NB4 (cell line): ENCODE measurements around the gene AGAP1.
A peak's percentile ranks its signal among the peaks of the same experiment; 100 is the strongest.

Experiments used
- POLR2A ChIP-seq: IDR thresholded peaks from 2 replicates; pipeline ENCODE4 v1.6.1; 2011; ENCODE audit warnings: mild to moderate bottlenecking; ENCODE audit not compliant: insufficient read length; ENCODE audit errors: extremely low read depth
- TF ChIP-seq, protein P1 (sequence below): IDR thresholded peaks from one replicate; pipeline ENCODE4 v1.5.1; 2012; ENCODE audit warnings: low read depth, low read length
- TF ChIP-seq, protein P2 (sequence below): IDR thresholded peaks from 2 replicates; pipeline ENCODE4 v1.6.1; 2011; ENCODE audit warnings: low read depth, low read length

DNA sequence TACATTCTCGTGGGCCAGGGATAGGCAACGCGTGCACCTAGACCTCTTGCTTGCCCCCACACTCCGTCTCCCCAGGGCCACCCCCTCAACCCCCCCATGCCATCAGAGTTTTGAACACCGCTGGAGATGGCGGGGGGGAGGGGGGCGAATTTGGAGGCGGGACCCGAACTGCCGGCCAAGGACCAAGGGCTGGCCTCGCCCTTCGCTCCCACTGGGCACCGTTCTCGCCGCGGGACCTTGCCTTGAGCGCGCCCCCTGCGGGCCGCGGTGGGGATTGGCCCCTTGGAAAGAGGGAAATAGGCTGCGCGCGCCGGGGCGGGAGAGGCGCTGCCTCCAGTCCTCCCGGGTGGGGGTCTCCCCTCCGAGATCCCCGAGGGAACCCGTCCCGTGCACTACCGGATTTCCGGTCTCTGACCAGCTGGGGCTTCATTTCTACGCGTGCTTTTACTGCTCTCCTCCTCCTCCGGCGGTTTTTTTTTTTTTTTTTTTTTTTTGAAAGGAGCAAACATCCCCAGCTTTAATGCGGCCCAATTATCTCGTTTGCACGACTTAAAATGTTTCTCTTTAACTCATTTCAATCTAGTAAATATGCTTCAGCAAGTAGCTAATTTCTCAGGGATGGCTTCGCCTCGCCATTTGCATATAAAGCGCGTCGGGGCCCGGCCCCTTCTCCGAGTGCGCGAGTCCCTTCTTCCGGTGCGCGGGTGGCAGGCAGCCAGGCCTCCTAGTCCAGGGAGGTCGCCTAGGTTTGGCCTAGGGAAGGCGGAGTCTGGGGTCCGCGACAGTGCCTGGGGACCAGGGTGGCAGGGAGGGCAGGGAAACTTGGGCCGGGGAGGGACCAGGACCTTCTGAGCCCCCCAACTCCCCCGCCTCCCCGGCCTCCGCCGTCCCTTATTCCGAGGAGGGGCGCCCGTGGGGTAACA is 684.4 kb downstream of the AGAP1 start:
- no peak for TF ChIP-seq POLR2A
- TF ChIP-seq, protein P1, sequence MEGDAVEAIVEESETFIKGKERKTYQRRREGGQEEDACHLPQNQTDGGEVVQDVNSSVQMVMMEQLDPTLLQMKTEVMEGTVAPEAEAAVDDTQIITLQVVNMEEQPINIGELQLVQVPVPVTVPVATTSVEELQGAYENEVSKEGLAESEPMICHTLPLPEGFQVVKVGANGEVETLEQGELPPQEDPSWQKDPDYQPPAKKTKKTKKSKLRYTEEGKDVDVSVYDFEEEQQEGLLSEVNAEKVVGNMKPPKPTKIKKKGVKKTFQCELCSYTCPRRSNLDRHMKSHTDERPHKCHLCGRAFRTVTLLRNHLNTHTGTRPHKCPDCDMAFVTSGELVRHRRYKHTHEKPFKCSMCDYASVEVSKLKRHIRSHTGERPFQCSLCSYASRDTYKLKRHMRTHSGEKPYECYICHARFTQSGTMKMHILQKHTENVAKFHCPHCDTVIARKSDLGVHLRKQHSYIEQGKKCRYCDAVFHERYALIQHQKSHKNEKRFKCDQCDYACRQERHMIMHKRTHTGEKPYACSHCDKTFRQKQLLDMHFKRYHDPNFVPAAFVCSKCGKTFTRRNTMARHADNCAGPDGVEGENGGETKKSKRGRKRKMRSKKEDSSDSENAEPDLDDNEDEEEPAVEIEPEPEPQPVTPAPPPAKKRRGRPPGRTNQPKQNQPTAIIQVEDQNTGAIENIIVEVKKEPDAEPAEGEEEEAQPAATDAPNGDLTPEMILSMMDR, result peak; percentile 86
- TF ChIP-seq, protein P2, sequence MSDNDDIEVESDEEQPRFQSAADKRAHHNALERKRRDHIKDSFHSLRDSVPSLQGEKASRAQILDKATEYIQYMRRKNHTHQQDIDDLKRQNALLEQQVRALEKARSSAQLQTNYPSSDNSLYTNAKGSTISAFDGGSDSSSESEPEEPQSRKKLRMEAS, result no peak
